Natural killer cell (primary cell): ENCODE results near the gene PELI3. TPM values are rescaled to one million over a fixed set of nuclear protein-coding genes. Genes with fewer than 3 reads are reported as not detected.
A peak's percentile ranks its signal among the peaks of the same experiment; 100 is the strongest.
"Not testable (repeated sequence)": the region's sequence is repeated elsewhere in the genome, so short reads cannot be mapped to it uniquely, and the experiment has no call there.

Experiments used
- ATAC-seq, 3 donors: fragments of 150-1000 bp in 2 of 3; fragments of 200-7000 bp in 1 of 3; cut with Tn5 transposase; 1 replicate in 1 of 3; 2 replicates in 2 of 3; pipeline ENCODE4 v1.10.0; 2021; ENCODE audit warnings: mild to moderate bottlenecking in 2 of 3, moderate library complexity in 2 of 3
- DNase-seq, 2 donors: peaks; one replicate each; pipeline versions ENCODE4 v3.0.0 to v3.0.0-alpha.2; 2013 to 2021; ENCODE audit warnings: mixed read lengths in 1 of 2
- H3K27ac ChIP-seq: one replicate; pipeline ENCODE4 v1.5.1; 2013; ENCODE audit warnings: mild to moderate bottlenecking, low read length
- H3K27me3 ChIP-seq: one replicate; pipeline ENCODE4 v1.6.1; 2013; ENCODE audit warnings: low read length; ENCODE audit not compliant: control insufficient read depth, insufficient read depth
- H3K36me3 ChIP-seq: one replicate; pipeline ENCODE4 v1.6.1; 2013; ENCODE audit warnings: low read length; ENCODE audit not compliant: control insufficient read depth, insufficient read depth
- H3K4me1 ChIP-seq: one replicate; pipeline ENCODE4 v1.6.1; 2013; ENCODE audit warnings: low read length; ENCODE audit not compliant: control insufficient read depth, insufficient read depth
- H3K4me3 ChIP-seq: one replicate; pipeline ENCODE4 v1.5.1; 2013; ENCODE audit warnings: low read length
- H3K9me3 ChIP-seq: one replicate; pipeline ENCODE4 v1.6.1; 2013; ENCODE audit warnings: low read length; ENCODE audit not compliant: control insufficient read depth, insufficient read depth
- H3K27ac Mint-ChIP-seq, 2 donors: one replicate each; pipeline ENCODE4 v1.8.0; 2022; ENCODE audit warnings: mild to moderate bottlenecking in 2 of 2, mixed read lengths in 2 of 2, moderate library complexity in 1 of 2
- H3K27me3 Mint-ChIP-seq, 2 donors: one replicate each; pipeline ENCODE4 v1.8.0; 2022; ENCODE audit warnings: low read depth in 2 of 2, mixed read lengths in 2 of 2
- H3K36me3 Mint-ChIP-seq: one replicate; pipeline ENCODE4 v1.8.0; 2022; ENCODE audit warnings: mixed read lengths
- H3K4me1 Mint-ChIP-seq, 2 donors: one replicate each; pipeline ENCODE4 v1.8.0; 2022; ENCODE audit warnings: mixed read lengths in 2 of 2
- H3K4me3 Mint-ChIP-seq: one replicate; pipeline ENCODE4 v1.8.0; 2022; ENCODE audit warnings: mild to moderate bottlenecking, moderate library complexity, mixed read lengths
- H3K9me3 Mint-ChIP-seq, 2 donors: one replicate each; pipeline ENCODE4 v1.8.0; 2022; ENCODE audit warnings: mixed read lengths in 2 of 2
- WGBS: methylation state at CpG from one replicate; pipeline ENCODE4 v1.1.7; 2013; ENCODE audit warnings: missing lambda C conversion rate; ENCODE audit not compliant: insufficient coverage; 5-methylcytosine and 5-hydroxymethylcytosine counted together
- intact Hi-C: fragments of 100-400 bp; cut with micrococcal nuclease; formaldehyde crosslinking; loops from one replicate; pipeline ENCODE4 v1.14.2; 2022
- total RNA-seq, 4 donors: library from RNA; stranded (reverse); fragments of 120-200 nt in 1 of 4; gene quantifications; one replicate each; pipeline versions ENCODE4 v1.2.3 to v1.2.4, GENCODE V29; 2013 to 2022
- TF ChIP-seq, protein P1 (sequence below): fragments of 200-600 bp; IDR thresholded peaks from one replicate; pipeline ENCODE4 v1.8.0; 2022; ENCODE audit warnings: antibody characterized with exemption

PELI3 gene
- total RNA-seq, 3 donors from 2014 or later (not counting 1 experiment from before 2014, with no cell fraction given): 5.3 to 6.3 (median 5.6) TPM

DNA sequence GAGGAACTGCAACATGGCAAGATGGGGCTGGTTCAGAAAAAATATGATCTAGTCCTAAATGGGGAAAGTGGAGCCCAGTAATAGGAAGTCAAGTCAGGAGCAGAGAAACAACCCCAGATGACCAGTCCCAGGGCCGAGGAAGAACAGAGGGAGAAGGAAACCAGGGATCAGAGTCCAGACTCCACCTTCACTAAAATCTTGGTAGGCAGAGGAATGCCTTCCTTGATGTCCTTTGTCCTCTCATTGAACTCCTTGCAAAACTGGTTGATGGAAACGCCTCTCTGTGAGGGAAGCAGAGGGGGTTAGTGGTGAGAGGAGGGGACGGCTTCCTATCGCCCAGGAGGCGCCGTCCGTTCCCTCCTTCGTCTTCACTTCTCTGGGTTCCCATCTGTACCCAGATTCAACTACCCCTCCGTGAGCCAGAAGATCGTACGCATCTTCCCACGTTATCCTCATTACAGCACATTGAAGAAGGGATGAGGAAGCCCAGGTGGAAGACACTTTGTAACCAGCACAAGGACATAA, 28.7 kb upstream of the PELI3 start:
- peak overlapping the region; percentile 64 for H3K4me3 ChIP-seq
- DNase-seq (no peak), ATAC-seq (no peak)
- TF ChIP-seq, protein P1, sequence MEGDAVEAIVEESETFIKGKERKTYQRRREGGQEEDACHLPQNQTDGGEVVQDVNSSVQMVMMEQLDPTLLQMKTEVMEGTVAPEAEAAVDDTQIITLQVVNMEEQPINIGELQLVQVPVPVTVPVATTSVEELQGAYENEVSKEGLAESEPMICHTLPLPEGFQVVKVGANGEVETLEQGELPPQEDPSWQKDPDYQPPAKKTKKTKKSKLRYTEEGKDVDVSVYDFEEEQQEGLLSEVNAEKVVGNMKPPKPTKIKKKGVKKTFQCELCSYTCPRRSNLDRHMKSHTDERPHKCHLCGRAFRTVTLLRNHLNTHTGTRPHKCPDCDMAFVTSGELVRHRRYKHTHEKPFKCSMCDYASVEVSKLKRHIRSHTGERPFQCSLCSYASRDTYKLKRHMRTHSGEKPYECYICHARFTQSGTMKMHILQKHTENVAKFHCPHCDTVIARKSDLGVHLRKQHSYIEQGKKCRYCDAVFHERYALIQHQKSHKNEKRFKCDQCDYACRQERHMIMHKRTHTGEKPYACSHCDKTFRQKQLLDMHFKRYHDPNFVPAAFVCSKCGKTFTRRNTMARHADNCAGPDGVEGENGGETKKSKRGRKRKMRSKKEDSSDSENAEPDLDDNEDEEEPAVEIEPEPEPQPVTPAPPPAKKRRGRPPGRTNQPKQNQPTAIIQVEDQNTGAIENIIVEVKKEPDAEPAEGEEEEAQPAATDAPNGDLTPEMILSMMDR: no peak
- WGBS: 7% methylated on average over 10 of the region's 12 CpGs
- H3K36me3 Mint-ChIP-seq: no peaks in the 10 kb centered on the region
- peaks cover 14% of the 10 kb centered on the region for H3K36me3 ChIP-seq
- peak overlapping the region; percentile 89 to 95 for H3K27ac Mint-ChIP-seq
- peak overlapping the region; percentile 89 for H3K27ac ChIP-seq
- H3K4me1 Mint-ChIP-seq: peaks cover 16 to 17% of the 10 kb centered on the region in 2 donors
- H3K4me3 Mint-ChIP-seq: peak overlapping the region; percentile 87
- H3K27me3 ChIP-seq: no peaks in the 10 kb centered on the region
- H3K9me3 ChIP-seq: peaks cover under 1% of the 10 kb centered on the region
- no peaks in the 10 kb centered on the region for H3K9me3 Mint-ChIP-seq
- peaks cover 10% of the 10 kb centered on the region for H3K4me1 ChIP-seq
- intact Hi-C loops: loop anchor here (1.0 to 2.0 kb wide), 2 partner anchors 29 to 42 kb away; partner anchors contain the start of gene DPP3
- H3K27me3 Mint-ChIP-seq: peaks cover 0 to 6% of the 10 kb centered on the region in 2 donors

DNA sequence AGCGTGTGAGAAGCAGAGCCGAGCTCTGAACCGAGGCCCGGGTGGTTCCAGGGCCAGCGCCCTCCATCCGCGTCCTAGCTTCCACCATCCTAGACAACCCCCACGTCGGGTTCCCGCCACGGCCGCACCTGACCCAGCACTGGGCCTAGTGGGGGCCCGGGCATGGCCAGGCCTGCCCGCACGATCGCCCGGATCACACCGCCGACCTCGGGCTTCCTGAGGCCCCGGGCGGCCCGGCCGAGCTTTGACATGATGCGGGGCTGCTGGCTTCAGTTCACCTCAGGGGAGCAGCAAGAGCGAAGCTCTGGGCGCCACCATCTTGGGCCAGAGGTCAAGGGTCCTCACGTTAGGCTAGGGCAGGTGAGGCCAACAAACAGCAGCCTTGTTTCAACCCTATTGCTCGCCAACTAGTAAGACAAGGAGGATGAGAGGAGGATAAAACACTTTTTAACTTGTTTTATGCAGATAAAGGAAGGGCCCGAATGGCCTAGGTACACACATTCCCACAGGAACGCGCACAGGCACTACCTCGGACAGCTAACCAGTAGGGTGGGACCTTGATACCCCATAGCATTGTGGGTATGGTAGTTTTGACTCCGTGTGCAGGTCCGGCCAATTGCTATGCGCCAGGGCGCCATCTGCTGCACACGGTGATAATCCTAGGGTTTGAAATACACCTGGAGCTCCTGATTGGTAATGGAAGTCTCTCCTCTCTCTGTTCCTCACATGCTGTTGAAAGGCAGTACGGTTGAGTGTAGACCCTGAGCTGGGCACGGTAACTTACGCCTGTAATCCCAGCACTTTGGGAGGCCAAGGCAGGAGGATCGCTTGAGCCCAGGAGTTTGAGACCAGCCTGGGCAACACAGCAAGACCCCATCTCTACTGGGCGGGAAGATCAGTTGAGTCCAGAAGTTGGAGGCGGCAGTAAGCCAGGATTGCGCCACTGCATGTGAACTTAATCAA, 27.9 kb upstream of the PELI3 start, which contains the start of gene MRPL11:
TSS of gene MRPL11 (minus strand) at position 345 of the 963 bp plus-strand sequence. CDS start at position 251, 94 bp downstream.
- ATAC-seq: peak; percentile 97 to 100 (median 98)

DNA sequence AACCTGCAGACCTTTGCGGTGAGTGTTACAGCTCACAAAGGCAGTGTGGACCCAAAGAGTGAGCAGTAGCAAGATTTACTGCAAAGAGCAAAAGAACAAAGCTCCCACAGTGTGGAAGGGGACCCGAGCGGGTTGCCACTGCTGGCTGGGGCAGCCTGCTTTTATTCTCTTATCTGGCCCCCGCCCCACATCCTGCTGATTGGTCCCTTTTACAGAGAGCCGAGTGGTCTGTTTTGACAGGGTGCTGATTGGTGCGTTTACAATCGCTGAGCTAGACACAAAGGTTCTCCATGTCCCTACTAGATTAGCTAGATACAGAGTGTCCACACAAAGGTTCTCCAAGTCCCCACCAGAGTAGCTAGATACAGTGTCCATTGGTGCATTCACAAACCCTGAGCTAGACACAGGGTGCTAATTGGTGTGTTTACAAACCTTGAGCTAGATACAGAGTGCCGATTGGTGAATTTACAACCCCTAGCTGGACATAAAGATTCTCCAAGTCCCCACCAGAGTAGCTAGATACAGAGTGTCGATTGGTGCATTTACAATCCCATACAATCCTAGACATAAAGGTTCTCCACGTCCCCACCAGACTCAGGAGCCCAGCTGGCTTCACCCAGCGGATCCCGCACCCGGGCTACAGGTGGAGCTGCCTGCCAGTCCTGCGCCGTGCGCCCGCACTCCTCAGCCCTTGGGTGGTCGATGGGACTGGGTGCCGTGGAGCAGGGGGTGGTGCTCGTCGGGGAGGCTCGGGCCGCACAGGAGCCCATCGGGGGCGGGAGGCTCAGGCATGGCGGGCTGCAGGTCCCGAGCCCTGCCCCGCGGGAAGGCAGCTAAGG, 26.4 kb upstream of the PELI3 start:
- H3K27me3 ChIP-seq, H3K4me3 ChIP-seq, H3K27ac Mint-ChIP-seq: not testable (repeated sequence)

More for the DNA sequence above, 27.9 kb upstream of the PELI3 start, which contains the start of gene MRPL11:
- 8% methylated on average over 45 of the region's 45 CpGs for WGBS
- no peaks in the 10 kb centered on the region for H3K36me3 Mint-ChIP-seq
- peaks cover 14% of the 10 kb centered on the region for H3K36me3 ChIP-seq
- H3K4me3 Mint-ChIP-seq: peak within 1 kb of the TSS; percentile 87
- H3K27me3 ChIP-seq: no peaks in the 10 kb centered on the region
- TF ChIP-seq, protein P1: peak; percentile 75
- peaks cover 10% of the 10 kb centered on the region for H3K4me1 ChIP-seq
- H3K27me3 Mint-ChIP-seq: peaks cover 0 to 11% of the 10 kb centered on the region in 2 donors
- peaks cover 0 to 2% of the 10 kb centered on the region in 2 donors for H3K9me3 Mint-ChIP-seq
- H3K9me3 ChIP-seq: peaks cover 5% of the 10 kb centered on the region
- DNase-seq: peak; percentile 84 to 96
- H3K4me3 ChIP-seq: peak within 1 kb of the TSS; percentile 64
- peak within 1 kb of the TSS; percentile 89 to 95 for H3K27ac Mint-ChIP-seq
- peak within 1 kb of the TSS; percentile 89 for H3K27ac ChIP-seq
- peaks cover 16 to 17% of the 10 kb centered on the region in 2 donors for H3K4me1 Mint-ChIP-seq
- intact Hi-C loops: loop anchor here (1.0 to 2.0 kb wide), 2 partner anchors 30 to 42 kb away; partner anchors contain the start of gene DPP3

DNA sequence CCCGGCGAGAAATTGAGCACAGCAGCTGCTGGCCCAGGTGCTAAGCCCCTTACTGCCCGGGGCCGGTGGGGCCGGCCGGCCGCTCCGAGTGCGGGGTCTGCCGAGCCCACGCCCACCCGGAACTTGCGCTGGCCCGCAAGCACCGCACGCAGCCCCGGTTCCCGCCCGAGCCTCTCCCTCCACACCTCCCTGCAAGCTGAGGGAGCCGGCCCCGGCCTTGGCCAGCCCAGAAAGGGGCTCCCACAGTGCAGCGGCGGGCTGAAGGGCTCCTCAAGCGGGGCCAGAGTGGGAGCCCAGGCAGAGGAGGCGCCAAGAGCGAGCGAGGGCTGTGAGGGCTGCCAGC, 25.8 kb upstream of the PELI3 start:
- intact Hi-C loops, H3K27ac Mint-ChIP-seq, H3K9me3 Mint-ChIP-seq, DNase-seq, H3K4me1 ChIP-seq, H3K4me3 ChIP-seq, H3K4me3 Mint-ChIP-seq, H3K9me3 ChIP-seq, ATAC-seq, H3K27ac ChIP-seq, H3K36me3 Mint-ChIP-seq, H3K27me3 ChIP-seq: not testable (repeated sequence)
- 94% methylated on average over 27 of the region's 27 CpGs for WGBS
- peaks cover 0 to 16% of the 10 kb centered on the region in 2 donors for H3K27me3 Mint-ChIP-seq
- peaks cover 16 to 17% of the 10 kb centered on the region in 2 donors for H3K4me1 Mint-ChIP-seq
- H3K36me3 ChIP-seq: peaks cover 11% of the 10 kb centered on the region

More for the DNA sequence above, 26.4 kb upstream of the PELI3 start:
- intact Hi-C loops, H3K27ac ChIP-seq, H3K9me3 ChIP-seq, DNase-seq, H3K9me3 Mint-ChIP-seq, ATAC-seq, H3K4me1 ChIP-seq, H3K36me3 Mint-ChIP-seq, H3K4me3 Mint-ChIP-seq: not testable (repeated sequence)
- peaks cover 14% of the 10 kb centered on the region for H3K36me3 ChIP-seq
- peaks cover 0 to 13% of the 10 kb centered on the region in 2 donors for H3K27me3 Mint-ChIP-seq
- 89% methylated on average over 29 of the region's 29 CpGs for WGBS
- H3K4me1 Mint-ChIP-seq: peaks cover 16 to 17% of the 10 kb centered on the region in 2 donors
